ENCODE results near the gene MRPL12.

- TF ChIP-seq CTCF (IDR thresholded peaks at IDR 0.05) (peak; percentile 76 to 96 (median 87)), POLR2AphosphoS5 (IDR thresholded peaks at IDR 0.05) (peak in 1 of 2 donors; percentile 59)
Measured at GRCh38 chr17:81733507-81734404, 30.6 kb downstream of the MRPL12 start.
